Measurements from ENCODE around the gene CBX4. TPM values are rescaled to one million over a fixed set of nuclear protein-coding genes. Genes with fewer than 3 reads are reported as not detected.

CBX4 gene
- total and polyA plus RNA-seq, 12 donors = 9.4 to 38.2 (median 24.6) TPM

GRCh38 chr17:79859676-79860615 is 20.7 kb upstream of the CBX4 start:
- peaks cover 0 to 64% (median 35%) of the 10 kb centered on the region in 7 donors for H3K27me3 ChIP-seq
- intact Hi-C loops (cut with DNase I) = loop anchor here in 1 of 10 donors (10.0 kb wide), 2 partner anchors 45 to 95 kb away; no protein-coding TSS in a partner anchor
- no peak for ATAC-seq

DNA sequence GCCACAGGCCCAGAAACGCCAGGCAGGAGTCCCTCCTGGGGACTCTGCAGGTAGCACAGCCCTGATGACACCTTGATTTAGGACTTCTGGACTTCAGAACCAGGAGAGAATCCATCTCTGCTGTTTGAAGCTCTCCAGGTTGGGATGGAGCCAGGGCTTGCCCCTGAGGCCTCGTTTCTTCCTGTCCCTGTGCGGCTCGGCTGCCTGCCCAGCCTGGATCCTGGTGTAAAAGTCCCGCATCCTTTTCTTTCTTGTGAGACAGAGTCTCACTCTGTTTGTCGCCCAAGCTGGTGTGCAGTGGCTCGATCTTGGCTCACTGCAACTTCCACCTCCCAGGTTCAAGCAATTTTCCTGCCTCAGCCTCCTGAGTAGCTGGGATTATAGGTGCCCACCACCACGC is 17.9 kb upstream of the CBX4 start:
- Histone ChIP-seq H3K27me3 (peaks cover 0 to 50% (median 25%) of the 10 kb centered on the region in 7 donors), H3K9me3 (no peaks in the 10 kb centered on the region), H3K36me3 (no peaks in the 10 kb centered on the region), H3K4me3 (no peak overlapping the region), H3K4me1 (peaks cover 0 to 10% (median 0%) of the 10 kb centered on the region in 9 donors), H3K27ac (no peak overlapping the region)
- intact Hi-C loops (cut with DNase I) = loop anchor here in 1 of 10 donors (10.0 kb wide), 1 partner anchor 48 kb away; no protein-coding TSS in a partner anchor
- WGBS, 2 donors = 66 to 75% methylated on average over 8 of the region's 8 CpGs
- TF ChIP-seq, protein P1, sequence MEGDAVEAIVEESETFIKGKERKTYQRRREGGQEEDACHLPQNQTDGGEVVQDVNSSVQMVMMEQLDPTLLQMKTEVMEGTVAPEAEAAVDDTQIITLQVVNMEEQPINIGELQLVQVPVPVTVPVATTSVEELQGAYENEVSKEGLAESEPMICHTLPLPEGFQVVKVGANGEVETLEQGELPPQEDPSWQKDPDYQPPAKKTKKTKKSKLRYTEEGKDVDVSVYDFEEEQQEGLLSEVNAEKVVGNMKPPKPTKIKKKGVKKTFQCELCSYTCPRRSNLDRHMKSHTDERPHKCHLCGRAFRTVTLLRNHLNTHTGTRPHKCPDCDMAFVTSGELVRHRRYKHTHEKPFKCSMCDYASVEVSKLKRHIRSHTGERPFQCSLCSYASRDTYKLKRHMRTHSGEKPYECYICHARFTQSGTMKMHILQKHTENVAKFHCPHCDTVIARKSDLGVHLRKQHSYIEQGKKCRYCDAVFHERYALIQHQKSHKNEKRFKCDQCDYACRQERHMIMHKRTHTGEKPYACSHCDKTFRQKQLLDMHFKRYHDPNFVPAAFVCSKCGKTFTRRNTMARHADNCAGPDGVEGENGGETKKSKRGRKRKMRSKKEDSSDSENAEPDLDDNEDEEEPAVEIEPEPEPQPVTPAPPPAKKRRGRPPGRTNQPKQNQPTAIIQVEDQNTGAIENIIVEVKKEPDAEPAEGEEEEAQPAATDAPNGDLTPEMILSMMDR (IDR thresholded peaks at IDR 0.05) = no peak
- DNase-seq (no peak), ATAC-seq (no peak)

More at GRCh38 chr17:79859676-79860615, 20.7 kb upstream of the CBX4 start:
- Histone ChIP-seq H3K36me3 (no peaks in the 10 kb centered on the region), H3K9me3 (no peaks in the 10 kb centered on the region), H3K4me1 (peaks cover 0 to 5% (median 0%) of the 10 kb centered on the region in 9 donors), H3K4me3 (no peak overlapping the region), H3K27ac (no peak overlapping the region)
- DNase-seq = no peak
- 68 to 73% methylated on average over 38 of the region's 38 CpGs for WGBS, 2 donors
- TF ChIP-seq, protein P1 (IDR thresholded peaks at IDR 0.05) = no peak

GRCh38 chr17:79855331-79856124 is 16.3 kb upstream of the CBX4 start:
- Histone ChIP-seq H3K36me3 (no peaks in the 10 kb centered on the region), H3K4me3 (no peak overlapping the region), H3K27ac (no peak overlapping the region), H3K9me3 (no peaks in the 10 kb centered on the region), H3K27me3 (peaks cover 0 to 35% (median 19%) of the 10 kb centered on the region in 7 donors), H3K4me1 (peaks cover 0 to 12% (median 0%) of the 10 kb centered on the region in 9 donors)
- DNase-seq = no peak
- ATAC-seq = peak in 1 of 8 donors; percentile 50
- 87 to 88% methylated on average over 21 of the region's 21 CpGs for WGBS, 2 donors
- intact Hi-C loops (cut with DNase I) = loop anchor here in 1 of 10 donors (10.0 kb wide), 1 partner anchor 49 kb away; no protein-coding TSS in a partner anchor
- TF ChIP-seq, protein P1 (IDR thresholded peaks at IDR 0.05) = no peak
